Right lobe of liver (tissue), 4 donors: ENCODE results near the gene VANGL1.

Experiments used
- POLR2A ChIP-seq: fragments of 450-650 bp; IDR thresholded peaks from one replicate; pipeline ENCODE4 v1.6.1; 2017; ENCODE audit warnings: antibody characterized with exemption, mild to moderate bottlenecking
- TF ChIP-seq, protein P1 (sequence below), 4 donors: fragments of 200-600 bp in 3 of 4; fragments of 450-650 bp in 1 of 4; IDR thresholded peaks; one replicate each; pipeline versions ENCODE4 v1.5.1 to v1.8.0; 2016 to 2022; ENCODE audit warnings: antibody characterized with exemption in 4 of 4, mild to moderate bottlenecking in 2 of 4
- donor health status: DM: no; HTN: no; CAD: no.
- donor health status: DM: no; HTN: no; CAD: no.
- donor health status: DM: no; HTN: yes; CAD: no.

DNA sequence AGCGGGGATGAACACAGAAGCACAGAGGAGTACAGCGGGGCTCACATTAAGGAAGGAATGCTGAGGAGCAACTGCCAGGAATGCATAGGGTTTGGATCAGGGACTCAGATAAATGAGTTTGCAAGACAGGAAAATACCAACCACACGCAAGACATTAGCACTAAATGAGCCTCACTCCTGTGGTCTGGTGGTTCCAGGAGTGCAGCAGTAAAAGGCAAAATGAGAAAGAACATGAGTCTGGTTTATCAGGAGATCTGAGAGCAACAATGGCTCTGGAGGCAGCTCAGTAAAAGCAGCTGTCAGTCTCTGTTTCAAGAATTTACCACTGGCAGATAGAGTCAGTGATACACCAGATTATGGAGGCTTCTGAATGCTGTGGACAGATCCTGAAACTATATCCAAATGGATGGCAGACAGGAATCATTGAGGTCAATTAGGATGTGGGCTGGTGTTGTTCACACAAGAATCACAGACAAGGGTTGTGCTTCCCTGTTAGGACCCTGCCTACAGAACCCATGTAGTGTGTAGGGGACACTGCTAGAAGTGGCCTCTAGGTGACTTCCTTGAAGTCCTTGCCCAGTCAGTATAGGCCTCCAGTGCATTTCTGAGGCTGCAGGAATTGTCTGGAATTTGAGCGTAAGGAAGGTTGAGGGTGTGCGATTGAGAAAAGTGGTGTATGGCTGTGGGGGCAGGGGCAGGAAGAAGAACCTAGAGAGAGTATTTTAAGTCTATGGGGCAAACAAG, 76.4 kb downstream of the VANGL1 start:
- TF ChIP-seq, protein P1, sequence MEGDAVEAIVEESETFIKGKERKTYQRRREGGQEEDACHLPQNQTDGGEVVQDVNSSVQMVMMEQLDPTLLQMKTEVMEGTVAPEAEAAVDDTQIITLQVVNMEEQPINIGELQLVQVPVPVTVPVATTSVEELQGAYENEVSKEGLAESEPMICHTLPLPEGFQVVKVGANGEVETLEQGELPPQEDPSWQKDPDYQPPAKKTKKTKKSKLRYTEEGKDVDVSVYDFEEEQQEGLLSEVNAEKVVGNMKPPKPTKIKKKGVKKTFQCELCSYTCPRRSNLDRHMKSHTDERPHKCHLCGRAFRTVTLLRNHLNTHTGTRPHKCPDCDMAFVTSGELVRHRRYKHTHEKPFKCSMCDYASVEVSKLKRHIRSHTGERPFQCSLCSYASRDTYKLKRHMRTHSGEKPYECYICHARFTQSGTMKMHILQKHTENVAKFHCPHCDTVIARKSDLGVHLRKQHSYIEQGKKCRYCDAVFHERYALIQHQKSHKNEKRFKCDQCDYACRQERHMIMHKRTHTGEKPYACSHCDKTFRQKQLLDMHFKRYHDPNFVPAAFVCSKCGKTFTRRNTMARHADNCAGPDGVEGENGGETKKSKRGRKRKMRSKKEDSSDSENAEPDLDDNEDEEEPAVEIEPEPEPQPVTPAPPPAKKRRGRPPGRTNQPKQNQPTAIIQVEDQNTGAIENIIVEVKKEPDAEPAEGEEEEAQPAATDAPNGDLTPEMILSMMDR (IDR thresholded peaks at IDR 0.05), result no peak
- no peak for TF ChIP-seq POLR2A
